ENCODE data around the gene ZNF576.

GRCh38 chr19:43589277-43589676 lies 7.1 kb upstream of the ZNF576 start:
- TF ChIP-seq CTCF (IDR thresholded peaks at IDR 0.05; ENCODE audit: insufficient read depth, low read depth, low read length) (no peak), EZH2 (IDR thresholded peaks at IDR 0.05; ENCODE audit: insufficient read depth, low read length) (no peak)
